Astrocyte of the spinal cord (primary cell): ENCODE results near the gene LRBA.

Experiments
- DNase-seq: peaks from one replicate; pipeline ENCODE4 v3.0.0; 2011; ENCODE audit warnings: low read depth, low spot score
- H3K4me3 ChIP-seq: 2 replicates; pipeline ENCODE4 v1.5.1; 2011; ENCODE audit warnings: low read depth, mild to moderate bottlenecking, low read length, moderate library complexity
- CTCF ChIP-seq: IDR thresholded peaks from 2 replicates; pipeline ENCODE4 v1.5.1; 2012; ENCODE audit warnings: low read depth, mild to moderate bottlenecking, low read length, inconsistent platforms
- in situ Hi-C: cut with HindIII; loops from 2 replicates; pipeline ENCODE4 v1.10.0; 2017; ENCODE audit warnings: low sequenced_read_pairs

LRBA gene

GRCh38 chr4:151046609-151047008 lies 31.5 kb upstream of the LRBA start:
- no peak overlapping the region for H3K4me3 ChIP-seq
- no peak for TF ChIP-seq CTCF
- in situ Hi-C loops, result no loop called here
- no peak for DNase-seq

- in situ Hi-C loops, result no loop called here
- no peak for TF ChIP-seq CTCF
- DNase-seq, result no peak
Observed at GRCh38 chr4:151045907-151046306, 30.8 kb upstream of the LRBA start.

GRCh38 chr4:151043803-151044515 lies 28.9 kb upstream of the LRBA start:
- no peak overlapping the region for H3K4me3 ChIP-seq
- no peak for DNase-seq
- TF ChIP-seq CTCF, result no peak
- in situ Hi-C loops, result no loop called here

More at GRCh38 chr4:151045907-151046306, 30.8 kb upstream of the LRBA start:
- H3K4me3 ChIP-seq, result no peak overlapping the region

- no peak for TF ChIP-seq CTCF
- DNase-seq, result no peak
- in situ Hi-C loops, result no loop called here
- H3K4me3 ChIP-seq, result no peak overlapping the region
Observed at GRCh38 chr4:151039733-151040132, 24.6 kb upstream of the LRBA start.

GRCh38 chr4:151038452-151039157 lies 23.5 kb upstream of the LRBA start:
- no peak for DNase-seq
- no peak overlapping the region for H3K4me3 ChIP-seq
- in situ Hi-C loops, result no loop called here
- no peak for TF ChIP-seq CTCF

GRCh38 chr4:151035911-151036310 lies 20.8 kb upstream of the LRBA start:
- DNase-seq, result no peak
- in situ Hi-C loops, result no loop called here
- TF ChIP-seq CTCF, result no peak
- no peak overlapping the region for H3K4me3 ChIP-seq
